GM11168 (cell line): Measurements from ENCODE around the gene MSX1.

Source experiments
- in situ Hi-C: fragments of 300-500 bp; cut with MboI; formaldehyde crosslinking; loops from one replicate; pipeline ENCODE4 v1.12.0; 2022; ENCODE audit warnings: low sequenced_read_pairs; ENCODE audit not compliant: unreplicated experiment

Gene MSX1

GRCh38 chr4:4888695-4889094 is 29.2 kb downstream of the MSX1 start:
- in situ Hi-C loops: loop anchor here (10.0 kb wide), 1 partner anchor 404 kb away; no protein-coding TSS in a partner anchor

GRCh38 chr4:4889781-4890180 is 30.3 kb downstream of the MSX1 start:
- in situ Hi-C loops: loop anchor here (10.0 kb wide), 1 partner anchor 405 kb away; no protein-coding TSS in a partner anchor

DNA sequence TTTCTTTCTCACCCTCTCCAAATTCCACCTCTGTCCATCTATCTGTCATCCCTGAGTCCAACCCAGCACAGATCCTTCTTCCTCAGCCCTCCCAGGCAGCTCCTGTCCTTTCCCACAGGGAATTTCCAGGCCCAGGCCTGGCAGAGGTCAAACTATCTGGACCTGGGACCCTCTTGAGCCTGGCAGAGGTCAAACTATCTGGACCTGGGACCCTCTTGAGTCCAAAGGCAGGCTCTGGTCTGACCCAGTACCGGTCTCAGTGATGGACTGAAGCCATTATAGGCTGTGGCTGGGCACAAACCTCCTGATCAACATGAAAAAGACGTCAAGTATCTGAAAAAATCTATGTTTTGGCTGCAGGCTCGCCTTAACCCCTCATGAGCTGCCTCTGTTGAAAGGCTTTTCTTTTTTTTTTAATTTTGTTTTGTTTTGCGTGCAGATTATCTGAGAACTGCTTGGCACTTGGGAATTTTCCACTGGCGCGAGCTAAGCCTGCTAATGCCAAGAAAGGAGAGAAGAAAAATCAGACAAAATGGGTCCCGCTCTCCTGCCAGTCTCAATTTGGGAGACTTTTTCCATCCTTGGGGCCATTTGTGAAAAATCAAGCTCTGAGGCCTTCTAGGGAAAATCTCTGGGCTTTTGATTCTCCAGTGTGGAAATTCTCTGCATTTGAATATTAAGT is 31.2 kb downstream of the MSX1 start:
- in situ Hi-C loops: no loop called here

GRCh38 chr4:4893721-4894120 is 34.3 kb downstream of the MSX1 start:
- in situ Hi-C loops: no loop called here

DNA sequence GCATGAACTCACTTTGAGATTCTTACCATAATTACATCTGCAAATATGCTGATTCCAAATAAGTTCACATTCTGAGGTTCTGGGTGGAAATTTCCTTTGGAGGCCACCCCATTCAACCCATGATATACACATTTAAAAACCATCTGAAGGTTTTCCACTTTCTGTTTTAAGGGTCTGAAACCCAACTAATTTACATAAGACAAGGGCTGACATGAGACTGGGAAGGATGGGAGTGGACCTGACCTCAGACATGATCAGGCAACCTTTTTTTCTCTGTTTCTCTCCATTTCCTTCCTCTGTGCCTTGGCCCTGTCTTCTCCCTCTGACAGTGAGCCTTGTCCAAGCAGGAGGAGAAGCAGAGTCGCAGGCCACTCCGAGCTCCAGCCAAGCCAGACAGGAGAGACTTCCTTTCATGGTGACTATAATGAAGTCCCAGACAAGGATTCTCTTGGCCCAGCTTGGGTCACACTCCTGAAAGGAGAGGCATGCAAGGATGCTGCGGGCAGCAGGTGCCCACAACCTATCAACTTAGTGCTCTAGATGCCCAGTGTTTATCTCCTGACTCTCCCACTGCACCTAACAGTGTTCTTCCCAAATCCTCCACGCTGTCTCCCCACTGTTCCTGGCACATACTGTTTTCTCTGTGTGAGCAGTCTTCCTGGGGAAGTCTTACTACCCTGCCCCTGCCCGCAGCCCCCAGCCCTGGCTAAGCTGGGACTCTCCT is 39.9 kb downstream of the MSX1 start:
- in situ Hi-C loops: no loop called here

DNA sequence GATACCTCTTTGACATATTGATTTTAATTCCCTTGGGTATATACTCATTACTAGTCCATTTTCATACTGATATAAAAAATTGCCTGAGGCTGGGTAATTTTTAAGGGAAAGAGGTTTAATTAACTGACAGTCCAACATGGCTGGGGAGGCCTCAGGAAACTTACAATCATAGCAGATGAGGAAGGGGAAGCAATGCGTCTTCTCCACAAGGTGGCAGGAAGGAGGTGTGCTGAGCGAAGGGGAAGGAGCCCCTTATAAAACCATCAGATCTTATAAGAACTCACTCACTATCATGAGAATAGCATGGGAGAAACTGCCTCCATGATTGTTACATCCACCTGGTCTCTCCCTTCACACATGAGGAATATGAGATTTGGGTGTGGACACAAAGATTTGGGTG is 42.4 kb downstream of the MSX1 start:
- in situ Hi-C loops: no loop called here

DNA sequence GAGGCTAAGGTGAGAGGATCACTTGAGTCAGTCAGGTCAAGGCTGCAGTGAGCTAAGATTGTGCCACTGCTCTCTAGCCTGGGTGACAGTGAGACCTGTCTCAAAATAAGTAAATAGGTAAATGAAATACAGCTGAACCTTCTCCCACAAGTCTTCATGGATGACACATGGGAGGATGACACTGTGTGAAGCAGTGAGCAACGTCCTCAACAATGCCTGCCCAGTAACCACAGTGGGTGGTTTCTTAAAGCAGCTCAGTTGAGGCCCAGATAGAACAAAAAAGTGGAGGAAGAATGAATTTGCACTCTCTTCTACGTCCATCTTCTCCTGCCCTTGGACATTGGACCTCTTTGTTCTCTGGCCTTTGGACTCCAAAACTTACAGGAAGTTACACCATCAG is 52.7 kb downstream of the MSX1 start:
- in situ Hi-C loops: no loop called here

GRCh38 chr4:4913147-4913561 is 53.7 kb downstream of the MSX1 start:
- in situ Hi-C loops: no loop called here
